ENCODE results near the gene CTTN.

CTTN gene

GRCh38 chr11:70410276-70411205 lies 12.2 kb downstream of the CTTN start:
- no peak for DNase-seq

- no peak for DNase-seq
Measured at GRCh38 chr11:70411713-70412452, 13.6 kb downstream of the CTTN start.

DNA sequence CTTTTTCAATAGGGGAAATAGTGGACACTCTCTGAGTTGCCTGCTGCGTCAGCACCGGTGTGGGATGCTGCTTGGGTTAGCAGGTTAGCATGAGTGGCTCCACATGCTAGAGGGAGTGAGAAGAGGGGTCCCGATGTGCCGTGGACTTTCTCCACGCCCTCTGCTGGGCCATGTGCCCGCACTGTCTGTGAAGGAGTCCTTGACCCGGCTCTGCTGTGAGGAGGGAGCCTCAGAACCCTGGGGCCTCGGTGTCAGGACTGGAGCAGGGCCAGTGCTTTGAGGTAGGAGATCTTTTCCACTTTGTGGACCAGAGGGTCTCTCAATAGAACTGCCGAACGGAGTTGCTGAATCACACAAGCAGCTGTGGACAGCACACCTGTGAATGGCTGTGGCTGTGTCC lies 14.8 kb downstream of the CTTN start:
- DNase-seq, result no peak

GRCh38 chr11:70414341-70415100 lies 16.2 kb downstream of the CTTN start:
- no peak for DNase-seq

- DNase-seq, result no peak
Measured at GRCh38 chr11:70415191-70415590, 16.9 kb downstream of the CTTN start.

DNA sequence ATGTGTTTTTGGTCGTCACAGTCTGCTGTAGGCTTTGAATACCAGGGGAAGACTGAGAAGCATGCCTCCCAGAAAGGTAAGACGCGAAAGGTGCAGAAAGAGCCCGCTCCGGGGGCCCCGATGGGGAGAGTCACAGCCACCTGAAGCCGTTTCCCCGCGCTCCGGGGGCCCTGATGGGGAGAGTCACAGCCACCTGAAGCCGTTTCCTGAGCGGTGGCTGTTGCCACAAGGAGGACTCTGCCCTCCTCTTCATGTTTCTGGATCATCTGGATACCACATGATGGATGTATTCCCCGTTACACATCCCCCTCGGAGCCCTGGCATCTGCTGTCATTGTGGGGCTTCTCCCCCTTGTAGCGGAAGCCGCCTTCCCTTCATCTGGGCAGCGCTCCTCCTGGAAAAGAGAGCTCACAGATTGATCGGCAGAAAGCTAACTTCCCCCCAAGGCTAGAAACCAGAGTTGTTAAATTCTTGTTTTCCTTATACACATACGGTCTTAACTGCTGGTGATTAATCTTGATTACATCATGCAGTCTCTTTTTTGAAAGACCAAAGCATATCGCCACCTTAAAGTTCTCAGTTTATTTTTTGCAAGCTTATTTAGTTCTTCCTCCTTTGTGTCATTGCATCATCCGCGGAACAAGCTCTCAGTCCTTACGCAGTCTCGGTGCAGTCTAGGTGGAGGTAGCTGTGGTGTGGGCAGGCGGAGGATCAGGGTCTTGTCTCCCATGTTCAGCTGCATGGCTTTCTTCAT lies 17.5 kb downstream of the CTTN start:
- no peak for DNase-seq

DNA sequence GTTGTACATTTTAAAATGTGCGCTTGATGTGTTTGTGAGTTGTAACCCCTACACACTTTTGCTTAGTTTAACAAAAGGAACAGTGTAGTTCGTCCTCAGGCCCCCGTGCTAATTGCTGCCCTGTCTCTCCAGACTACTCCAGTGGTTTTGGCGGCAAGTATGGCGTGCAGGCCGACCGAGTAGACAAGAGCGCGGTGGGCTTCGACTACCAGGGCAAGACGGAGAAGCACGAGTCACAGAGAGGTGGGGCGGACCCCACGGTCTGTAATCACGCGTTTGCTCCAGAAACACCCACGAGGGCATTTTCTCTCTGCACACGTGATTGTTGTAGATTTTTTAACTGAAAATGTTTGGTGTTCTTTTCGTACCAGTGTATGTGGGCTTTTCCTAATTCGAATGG lies 18.6 kb downstream of the CTTN start:
- DNase-seq, result no peak

DNA sequence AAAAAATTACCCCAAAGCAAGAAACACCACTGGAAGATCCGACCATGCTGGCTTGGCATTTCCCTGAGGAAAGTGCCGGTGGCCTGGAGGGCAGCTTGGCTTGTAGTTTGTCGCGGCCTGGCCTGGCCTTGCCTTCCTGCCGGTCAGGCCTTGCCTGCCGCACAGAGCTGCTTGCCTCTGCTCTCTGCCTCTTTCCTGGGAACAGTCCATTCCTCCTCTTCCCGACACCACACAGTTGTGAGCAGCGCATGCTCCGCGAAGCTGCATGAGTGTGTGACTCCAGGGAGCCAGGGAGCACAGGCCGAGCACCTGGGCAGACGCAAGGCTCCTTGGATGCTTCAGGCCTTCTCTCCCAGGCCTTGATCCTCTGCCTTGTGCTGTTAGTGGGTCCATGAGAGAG lies 19.8 kb downstream of the CTTN start:
- DNase-seq, result no peak

DNA sequence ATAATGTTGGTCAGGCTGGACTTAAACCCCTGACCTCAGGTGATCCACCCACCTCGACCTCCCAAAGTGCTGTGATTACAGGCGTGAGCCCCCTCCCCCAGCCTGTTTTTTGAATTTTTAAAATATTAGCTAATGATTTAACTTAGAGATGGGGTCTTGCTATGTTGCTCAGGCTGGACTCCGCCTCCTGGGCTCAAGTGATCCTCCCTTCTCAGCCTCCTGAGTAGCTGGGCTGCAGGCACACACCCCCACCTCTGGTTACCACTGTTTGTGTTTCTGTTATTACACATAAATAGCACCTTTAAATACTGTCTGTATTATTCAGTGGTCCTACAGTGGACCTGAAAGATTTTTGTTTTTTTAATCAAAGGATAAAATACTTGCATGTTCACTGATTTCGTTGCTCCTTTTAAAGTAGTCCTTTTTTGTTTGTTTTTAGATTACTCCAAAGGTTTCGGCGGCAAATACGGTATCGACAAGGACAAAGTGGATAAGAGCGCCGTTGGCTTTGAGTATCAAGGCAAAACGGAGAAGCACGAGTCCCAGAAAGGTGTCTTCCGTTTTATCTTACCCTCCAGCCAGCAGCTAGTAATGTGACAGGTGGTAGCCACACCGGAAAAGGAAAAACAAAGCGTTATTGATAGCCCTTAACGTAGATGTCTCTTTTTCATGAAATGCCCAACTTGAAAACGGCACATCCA lies 21.1 kb downstream of the CTTN start:
- DNase-seq, result no peak

- no peak for DNase-seq
Measured at GRCh38 chr11:70420008-70420464, 21.7 kb downstream of the CTTN start.

- DNase-seq, result no peak
Measured at GRCh38 chr11:70420496-70420895, 22.2 kb downstream of the CTTN start.

DNA sequence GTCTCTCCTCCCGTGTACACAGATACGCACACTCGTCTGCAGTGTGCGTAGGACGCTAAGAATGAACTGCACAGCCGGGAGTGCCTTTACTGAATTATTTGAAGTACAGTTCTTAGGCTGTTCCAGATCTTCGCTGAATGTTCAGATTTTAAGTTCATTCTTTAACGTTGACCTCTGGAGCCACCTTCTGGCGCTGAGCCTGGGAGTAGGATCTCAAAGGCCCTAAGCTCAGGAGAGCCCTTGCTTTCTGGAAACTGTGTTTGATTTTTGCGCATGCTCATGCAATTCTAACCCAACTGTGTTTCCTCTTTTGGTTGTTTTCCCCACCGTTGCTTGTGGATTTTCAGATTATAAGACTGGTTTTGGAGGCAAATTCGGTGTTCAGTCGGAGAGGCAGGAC lies 22.8 kb downstream of the CTTN start:
- no peak for DNase-seq

GRCh38 chr11:70422692-70423522 lies 24.6 kb downstream of the CTTN start:
- no peak for DNase-seq

DNA sequence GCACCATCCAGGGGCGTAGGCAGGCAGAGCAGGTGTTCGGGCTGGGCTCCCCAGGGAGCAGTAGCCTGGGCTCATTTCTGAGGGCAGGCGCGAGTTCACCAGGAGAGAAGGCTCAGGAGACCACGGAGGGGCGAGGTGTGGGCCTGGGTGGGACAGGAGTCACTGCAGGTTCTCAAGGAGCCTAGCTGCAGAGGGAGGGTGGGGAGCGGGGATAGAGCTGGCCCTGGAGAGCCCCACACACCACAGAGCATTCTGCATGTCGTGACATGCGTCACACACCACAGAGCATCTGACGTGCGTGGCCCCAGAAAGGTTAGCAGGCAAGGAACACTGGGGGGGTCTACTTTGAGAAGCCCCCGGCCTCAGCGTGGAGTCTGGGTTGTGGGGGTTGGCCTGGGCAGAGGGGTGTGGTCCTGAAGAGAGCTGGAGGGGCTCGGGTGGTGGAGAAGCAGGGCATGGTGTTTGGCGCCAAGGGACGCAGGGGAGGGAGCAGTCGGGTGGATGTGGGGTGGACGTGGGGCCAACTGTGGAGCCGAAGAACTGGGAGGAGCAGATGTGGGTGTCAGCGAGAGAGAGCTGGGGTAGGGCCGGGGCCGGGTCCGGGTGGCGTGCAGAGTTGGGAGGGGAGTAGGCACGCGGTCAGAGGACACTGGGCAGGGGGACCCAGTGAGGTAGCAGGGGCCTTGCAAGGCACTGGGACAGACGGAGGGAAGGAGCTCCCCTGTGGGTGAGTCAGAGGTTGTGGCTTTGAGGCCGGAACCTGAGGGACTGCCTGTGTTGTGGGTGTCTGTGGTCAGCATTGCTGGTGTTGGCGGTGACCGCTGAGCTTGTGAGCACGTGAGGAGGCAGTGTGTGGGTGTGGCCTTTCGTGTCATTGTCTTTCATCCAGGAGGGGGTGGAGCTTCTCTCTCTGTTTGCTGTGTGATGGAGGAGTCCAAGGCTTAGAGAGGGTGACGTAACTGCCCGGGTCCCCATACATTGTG lies 25.5 kb downstream of the CTTN start:
- no peak for DNase-seq

DNA sequence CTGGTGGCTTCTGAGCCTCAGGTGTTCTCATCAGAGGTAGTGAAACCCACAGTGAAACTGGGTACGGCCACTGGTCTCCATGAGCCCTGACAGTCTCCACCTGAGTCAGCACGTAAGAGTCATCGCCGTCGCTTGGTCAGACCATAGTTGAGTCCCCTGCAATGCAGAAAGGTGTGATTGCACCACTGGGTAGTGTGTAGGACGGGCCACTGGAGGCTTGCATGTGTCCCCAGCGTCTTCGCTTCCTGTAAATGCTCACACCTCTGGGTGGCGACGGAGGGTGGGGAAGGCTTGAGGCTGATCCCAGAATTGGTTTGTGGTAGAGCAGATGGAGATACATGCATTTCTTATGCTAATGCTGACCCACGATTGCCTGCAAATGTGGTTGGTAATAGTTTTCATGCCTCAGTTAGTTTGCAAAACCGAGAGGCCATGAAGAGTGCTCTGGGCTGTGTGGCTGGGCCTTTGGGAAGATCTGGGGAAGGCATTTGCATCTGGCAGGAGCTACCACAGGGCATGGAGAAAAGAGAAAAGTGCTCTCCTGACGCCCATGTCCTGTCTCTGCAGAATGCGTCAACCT lies 26.5 kb downstream of the CTTN start:
- DNase-seq, result no peak

DNA sequence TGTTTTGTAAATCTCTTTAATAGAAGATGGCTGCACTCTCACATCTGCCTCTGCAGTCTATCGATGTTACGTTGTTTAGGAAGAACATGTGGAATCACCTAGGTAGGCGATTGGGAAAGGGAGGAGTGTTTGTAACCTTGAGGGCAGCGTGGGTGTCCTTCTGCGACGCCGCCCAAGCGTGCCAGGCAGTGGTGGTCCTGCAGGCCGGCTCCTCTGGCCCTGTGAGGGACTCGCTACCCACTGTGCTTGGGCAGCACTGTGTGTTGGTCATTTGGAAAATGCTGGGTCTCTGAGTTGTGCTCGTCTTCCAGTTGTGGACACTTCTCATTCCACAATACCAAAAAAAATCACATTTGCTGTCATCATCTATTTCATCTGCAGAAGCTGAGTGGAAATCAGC lies 29.1 kb downstream of the CTTN start:
- no peak for DNase-seq

DNA sequence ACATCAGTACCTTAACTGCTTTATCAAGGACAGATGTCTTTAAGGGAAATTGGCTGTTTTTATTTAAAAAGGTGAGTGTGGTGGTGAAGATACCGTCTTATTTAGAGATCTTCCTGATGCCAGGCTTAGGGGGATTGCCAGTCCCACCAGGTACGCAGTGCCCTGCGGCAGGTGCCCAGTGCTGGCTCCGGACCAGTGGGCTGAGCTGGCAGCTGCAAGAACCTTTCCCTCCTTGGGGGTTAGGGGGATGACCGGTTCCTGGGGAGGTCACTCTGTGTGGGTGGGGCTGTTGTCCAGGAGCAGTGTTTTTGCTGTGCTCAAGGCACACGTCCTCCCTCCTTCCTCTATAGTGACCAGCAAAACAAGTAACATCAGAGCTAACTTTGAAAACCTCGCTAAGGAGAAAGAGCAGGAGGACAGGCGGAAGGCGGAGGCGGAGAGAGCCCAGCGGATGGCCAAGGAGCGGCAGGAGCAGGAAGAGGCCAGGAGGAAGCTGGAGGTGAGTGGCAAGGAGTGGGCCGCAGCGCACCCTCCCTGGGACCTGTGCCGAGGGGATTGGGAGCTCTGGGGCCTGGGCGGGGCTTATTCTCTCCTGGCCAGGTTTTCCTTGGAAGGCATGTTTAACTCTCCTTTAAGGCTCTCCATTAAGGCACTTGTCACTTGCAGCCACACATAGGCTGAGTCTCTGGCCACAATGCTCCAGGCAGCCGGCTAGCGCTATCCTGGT lies 30.5 kb downstream of the CTTN start:
- DNase-seq, result no peak

- no peak for DNase-seq
Measured at GRCh38 chr11:70429428-70429705, 31.0 kb downstream of the CTTN start.
